Right lobe of liver (tissue), 6 donors: Measurements from ENCODE around the gene CAMSAP2. TPM values are rescaled to one million over a fixed set of nuclear protein-coding genes. Genes with fewer than 3 reads are reported as not detected.
"Not testable (repeated sequence)": the region's sequence is repeated elsewhere in the genome, so short reads cannot be mapped to it uniquely, and the experiment has no call there.

Experiments used
- ATAC-seq, 4 donors: fragments of 200-7000 bp; cut with Tn5 transposase; one replicate each; pipeline ENCODE4 v1.9.1; 2020; ENCODE audit warnings: mild to moderate bottlenecking in 4 of 4, moderate library complexity in 4 of 4
- DNase-seq, 3 donors: peaks; one replicate each; pipeline ENCODE4 v3.0.0-alpha.2; 2020
- H3K27ac ChIP-seq, 3 donors: fragments of 200-600 bp; one replicate each; pipeline ENCODE4 v1.8.0; 2022
- H3K27me3 ChIP-seq, 2 donors: fragments of 200-600 bp; one replicate each; pipeline ENCODE4 v1.8.0; 2022
- H3K36me3 ChIP-seq, 4 donors: fragments of 200-600 bp; sonication (generic) in 1 of 4; one replicate each; pipeline versions ENCODE4 v1.5.1 to v1.8.0; 2017 to 2022; ENCODE audit warnings: control low read depth in 1 of 4
- H3K4me1 ChIP-seq, 4 donors: fragments of 200-600 bp; sonication (generic) in 1 of 4; one replicate each; pipeline versions ENCODE4 v1.5.1 to v1.8.0; 2017 to 2022; ENCODE audit warnings: control low read depth in 1 of 4
- H3K4me3 ChIP-seq, 3 donors: fragments of 200-600 bp; one replicate each; pipeline ENCODE4 v1.8.0; 2022
- H3K9me3 ChIP-seq, 4 donors: fragments of 200-600 bp; sonication (generic) in 1 of 4; one replicate each; pipeline versions ENCODE4 v1.5.1 to v1.8.0; 2017 to 2022; ENCODE audit warnings: control low read depth in 1 of 4
- POLR2A ChIP-seq: fragments of 450-650 bp; IDR thresholded peaks from one replicate; pipeline ENCODE4 v1.6.1; 2017; ENCODE audit warnings: antibody characterized with exemption, mild to moderate bottlenecking
- WGBS: methylation state at CpG from one replicate; pipeline ENCODE4 v1.1.6; 2018; ENCODE audit warnings: low coverage, low lambda C conversion rate; ENCODE audit not compliant: insufficient coverage; ENCODE audit errors: missing lambda C conversion rate; 5-methylcytosine and 5-hydroxymethylcytosine counted together
- intact Hi-C, 2 donors: fragments of 100-400 bp; cut with DNase I; formaldehyde crosslinking; loops; one replicate each; pipeline versions ENCODE4 v1.11.2 to v1.14.1; 2022
- total RNA-seq, 6 experiments: library from RNA; depleted of rRNA in 2 of 6; stranded (reverse); fragments of >200 nt in 2 of 6; fragmentation: NEBNext Ultra II Directional in 3 of 6; extraction: Animal tissue kit (Norgen Biotek cat#: 25700) in 3 of 6; gene quantifications; one replicate each; pipeline versions ENCODE4 v1.1.0 to v1.2.4, GENCODE V29; 2016 to 2023
- TF ChIP-seq, protein P1 (sequence below), 4 donors: fragments of 200-600 bp in 3 of 4; fragments of 450-650 bp in 1 of 4; IDR thresholded peaks; one replicate each; pipeline versions ENCODE4 v1.5.1 to v1.8.0; 2016 to 2022; ENCODE audit warnings: antibody characterized with exemption in 4 of 4, mild to moderate bottlenecking in 2 of 4
- donor health status: DM: no; HTN: yes; CAD: no.
- donor health status: DM: no; HTN: no; CAD: no.
- donor health status: DM: no; HTN: no; CAD: no.
- donor health status: DM: no; HTN: yes; CAD: no.
- donor health status: DM: no; HTN: yes; CAD: no.

The CAMSAP2 gene
- total RNA-seq, 6 experiments from 2014 or later: 4.0 to 12.5 (median 8.0) TPM

DNA sequence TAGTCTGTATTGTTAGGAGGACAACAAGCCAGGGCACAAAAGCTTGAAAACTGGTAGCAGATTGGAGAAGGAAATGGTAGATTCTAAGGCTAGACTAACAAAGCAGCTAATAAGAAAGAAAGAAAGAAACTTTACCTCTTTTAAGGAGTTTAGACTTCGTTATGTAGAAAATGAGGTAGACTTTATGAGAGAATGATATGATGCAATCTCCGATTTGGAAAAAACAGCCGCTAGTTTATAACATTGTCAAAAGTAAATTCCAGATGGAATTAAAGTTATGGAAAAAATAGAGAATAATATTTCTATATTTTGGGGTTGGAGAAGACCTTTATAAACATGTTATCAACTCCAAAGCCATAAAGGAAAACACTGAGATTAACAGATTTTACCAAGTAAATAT is 67.0 kb downstream of the CAMSAP2 start:
- Histone ChIP-seq H3K9me3 (no peaks in the 10 kb centered on the region), H3K4me3 (no peak overlapping the region), H3K27ac (no peak overlapping the region), H3K27me3 (no peaks in the 10 kb centered on the region), H3K36me3 (no peaks in the 10 kb centered on the region), H3K4me1 (no peaks in the 10 kb centered on the region)
- no peak for DNase-seq
- no peak for ATAC-seq
- WGBS: 91% methylated on average over 3 of the region's 3 CpGs
- intact Hi-C loops: loop anchor here in 1 of 2 donors (10.0 kb wide), 1 partner anchor 181 kb away; the partner anchor contains the start of gene KIF14
- no peak for TF ChIP-seq POLR2A
- TF ChIP-seq, protein P1, sequence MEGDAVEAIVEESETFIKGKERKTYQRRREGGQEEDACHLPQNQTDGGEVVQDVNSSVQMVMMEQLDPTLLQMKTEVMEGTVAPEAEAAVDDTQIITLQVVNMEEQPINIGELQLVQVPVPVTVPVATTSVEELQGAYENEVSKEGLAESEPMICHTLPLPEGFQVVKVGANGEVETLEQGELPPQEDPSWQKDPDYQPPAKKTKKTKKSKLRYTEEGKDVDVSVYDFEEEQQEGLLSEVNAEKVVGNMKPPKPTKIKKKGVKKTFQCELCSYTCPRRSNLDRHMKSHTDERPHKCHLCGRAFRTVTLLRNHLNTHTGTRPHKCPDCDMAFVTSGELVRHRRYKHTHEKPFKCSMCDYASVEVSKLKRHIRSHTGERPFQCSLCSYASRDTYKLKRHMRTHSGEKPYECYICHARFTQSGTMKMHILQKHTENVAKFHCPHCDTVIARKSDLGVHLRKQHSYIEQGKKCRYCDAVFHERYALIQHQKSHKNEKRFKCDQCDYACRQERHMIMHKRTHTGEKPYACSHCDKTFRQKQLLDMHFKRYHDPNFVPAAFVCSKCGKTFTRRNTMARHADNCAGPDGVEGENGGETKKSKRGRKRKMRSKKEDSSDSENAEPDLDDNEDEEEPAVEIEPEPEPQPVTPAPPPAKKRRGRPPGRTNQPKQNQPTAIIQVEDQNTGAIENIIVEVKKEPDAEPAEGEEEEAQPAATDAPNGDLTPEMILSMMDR (IDR thresholded peaks at IDR 0.05): no peak

DNA sequence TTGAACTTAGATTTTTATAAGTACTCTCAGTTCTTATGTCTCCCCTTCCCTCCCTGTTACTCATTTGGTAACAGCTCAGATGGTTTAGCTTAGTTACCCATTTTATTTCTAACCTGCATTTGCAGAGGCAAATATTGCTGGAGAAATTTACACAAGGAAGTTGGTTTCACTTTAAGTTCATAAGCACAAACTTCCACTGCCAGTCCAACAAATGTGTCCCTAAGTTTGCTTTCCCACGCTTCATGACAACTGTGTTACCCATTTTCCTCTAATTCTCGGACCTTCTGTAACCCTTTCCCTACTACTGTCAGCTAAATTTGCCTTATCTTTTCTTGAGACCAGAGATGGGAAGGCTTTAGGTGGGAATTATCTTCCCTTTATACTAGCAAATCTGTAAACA is 70.2 kb downstream of the CAMSAP2 start:
- no peak for ATAC-seq
- Histone ChIP-seq H3K36me3 (no peaks in the 10 kb centered on the region), H3K4me3 (no peak overlapping the region), H3K27ac (no peak overlapping the region), H3K4me1 (no peaks in the 10 kb centered on the region), H3K27me3 (no peaks in the 10 kb centered on the region), H3K9me3 (no peaks in the 10 kb centered on the region)
- no peak for TF ChIP-seq POLR2A
- TF ChIP-seq, protein P1 (IDR thresholded peaks at IDR 0.05): no peak
- intact Hi-C loops: loop anchor here in 1 of 2 donors (10.0 kb wide), 1 partner anchor 184 kb away; the partner anchor contains the start of gene KIF14
- no peak for DNase-seq
- 76% methylated on average over 2 of the region's 2 CpGs for WGBS

DNA sequence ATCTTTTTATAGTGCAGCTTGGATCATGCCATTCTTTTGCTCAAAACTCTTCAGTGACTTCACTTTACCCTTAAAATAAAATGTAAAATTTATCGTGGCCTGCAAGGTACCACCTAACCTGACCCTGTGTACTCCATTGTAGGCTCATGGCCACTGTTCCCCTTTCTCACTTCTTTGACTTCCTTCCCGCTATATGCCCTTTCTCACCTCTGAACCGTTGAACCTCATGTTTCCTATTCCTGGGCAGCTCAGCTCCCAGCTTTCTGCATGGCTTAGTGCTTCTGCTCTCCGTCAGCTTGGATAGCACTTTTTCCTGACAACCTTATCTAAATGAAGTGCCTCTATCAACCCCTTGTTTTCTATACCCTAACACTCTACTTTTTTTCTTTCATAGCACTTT is 73.0 kb downstream of the CAMSAP2 start:
- ATAC-seq: peak; percentile 32 to 71 (median 42)
- intact Hi-C loops: no loop called here
- Histone ChIP-seq H3K9me3 (no peaks in the 10 kb centered on the region), H3K36me3 (no peaks in the 10 kb centered on the region), H3K27me3 (no peaks in the 10 kb centered on the region), H3K4me1 (no peaks in the 10 kb centered on the region), H3K27ac (no peak overlapping the region), H3K4me3 (no peak overlapping the region)
- no peak for DNase-seq
- 43% methylated on average over 4 of the region's 4 CpGs for WGBS
- TF ChIP-seq POLR2A: no peak
- TF ChIP-seq, protein P1 (IDR thresholded peaks at IDR 0.05): no peak

DNA sequence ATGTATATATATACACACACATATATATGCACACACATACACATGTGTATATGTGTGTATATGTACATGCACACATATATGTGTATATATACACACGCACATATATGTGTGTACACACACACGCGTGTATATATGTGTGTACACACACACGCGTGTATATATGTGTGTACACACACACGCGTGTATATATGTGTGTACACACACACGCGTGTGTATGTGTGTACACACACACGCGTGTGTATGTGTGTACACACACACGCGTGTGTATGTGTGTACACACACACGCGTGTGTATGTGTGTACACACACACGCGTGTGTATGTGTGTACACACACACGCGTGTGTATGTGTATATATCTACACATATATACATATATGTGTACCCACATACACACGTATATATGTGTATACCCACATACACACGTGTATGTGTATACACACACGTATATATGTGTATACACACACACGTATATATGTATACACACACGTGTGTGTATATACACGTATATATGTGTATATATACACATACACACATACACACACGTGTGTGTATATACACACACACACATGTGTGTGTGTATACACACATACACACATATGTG is 78.0 kb downstream of the CAMSAP2 start:
- H3K4me1 ChIP-seq, intact Hi-C loops, DNase-seq, ATAC-seq, H3K27me3 ChIP-seq, H3K4me3 ChIP-seq, H3K36me3 ChIP-seq, H3K27ac ChIP-seq, H3K9me3 ChIP-seq: not testable (repeated sequence)
- 87% methylated on average over 20 of the region's 26 CpGs for WGBS

DNA sequence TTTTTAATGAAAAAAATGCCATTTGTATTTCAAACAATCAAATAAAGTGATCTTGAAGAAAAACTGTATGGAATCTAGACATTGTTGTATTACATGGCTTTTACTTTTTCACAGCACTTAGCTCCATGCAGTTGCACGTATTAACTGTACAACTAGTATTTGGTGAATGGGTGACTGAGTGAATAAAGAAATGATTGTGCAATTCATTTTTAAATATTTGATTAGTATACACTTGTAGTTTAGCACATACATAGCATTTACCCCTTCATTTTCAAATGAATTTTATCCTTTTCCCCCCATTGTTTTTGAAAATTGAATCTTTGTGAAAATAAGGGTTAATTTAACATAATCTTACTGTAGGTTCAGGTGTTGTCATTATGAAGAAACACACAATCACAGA is 79.6 kb downstream of the CAMSAP2 start:
- 80% methylated on average over 1 of the region's 1 CpG for WGBS
- H3K4me3 ChIP-seq: no peak overlapping the region
- no peak for DNase-seq
- no peaks in the 10 kb centered on the region for H3K9me3 ChIP-seq
- no peak for ATAC-seq
- H3K27ac ChIP-seq: no peak overlapping the region
- H3K27me3 ChIP-seq: no peaks in the 10 kb centered on the region
- TF ChIP-seq POLR2A: no peak
- TF ChIP-seq, protein P1 (IDR thresholded peaks at IDR 0.05): no peak
- H3K4me1 ChIP-seq: no peaks in the 10 kb centered on the region
- intact Hi-C loops: no loop called here
- no peaks in the 10 kb centered on the region for H3K36me3 ChIP-seq
